ENCODE data around the gene SAMD15. TPM values are rescaled to one million over a fixed set of nuclear protein-coding genes. Genes with fewer than 3 reads are reported as not detected.

SAMD15 gene
- total and polyA plus RNA-seq, 2 experiments from 2014 or later, result 0.61 to 0.76 TPM

DNA sequence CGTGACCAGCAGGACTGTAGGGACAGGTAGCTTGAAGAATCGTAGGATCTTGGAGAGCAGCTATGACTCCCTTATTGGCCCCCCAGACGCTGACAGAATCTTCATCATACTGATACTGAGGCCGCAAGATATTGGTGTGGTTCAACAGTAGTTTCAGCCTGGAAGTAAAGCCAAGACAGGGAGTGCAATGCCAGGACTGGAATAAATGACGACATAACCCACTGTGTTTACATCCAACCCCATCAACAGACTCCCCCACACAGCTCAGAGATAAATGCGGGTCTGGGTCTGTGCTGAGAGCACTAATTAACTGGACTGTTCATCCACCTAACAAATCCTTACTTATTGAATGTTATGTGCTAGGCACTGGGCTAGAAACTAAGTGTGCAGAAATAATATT, 29.5 kb downstream of the SAMD15 start:
- Mint-ChIP-seq H3K27ac (no peak overlapping the region), H3K36me3 (ENCODE audit: low read depth) (no peaks in the 10 kb centered on the region), H3K4me1 (peaks cover 4% of the 10 kb centered on the region; the same call in 2 of the 3 replicates), H3K4me3 (no peak overlapping the region), H3K9me3 (no peaks in the 10 kb centered on the region), H3K27me3 (ENCODE audit: insufficient read depth, low read depth, poor library complexity) (no peaks in the 10 kb centered on the region)
- Histone ChIP-seq H3F3A (replicated peaks; ENCODE audit: low read depth) (no peaks in the 10 kb centered on the region), H2AFZ (peak overlapping the region; percentile 6; the same call in 1 of the 2 replicates), H3K4me3 (no peak overlapping the region), H3K27ac (ENCODE audit: low read depth) (no peak overlapping the region), H3K36me3 (ENCODE audit: insufficient read depth) (no peaks in the 10 kb centered on the region), H3K79me2 (replicated peaks; ENCODE audit: insufficient read depth) (no peaks in the 10 kb centered on the region), H3K4me2 (no peak overlapping the region), H3K27me3 (ENCODE audit: insufficient read depth) (no peaks in the 10 kb centered on the region), H3K4me1 (ENCODE audit: insufficient read depth) (no peaks in the 10 kb centered on the region), H4K20me1 (replicated peaks; ENCODE audit: insufficient read depth) (no peaks in the 10 kb centered on the region), H3K9me2 (ENCODE audit: insufficient read depth) (no peaks in the 10 kb centered on the region)
- DNase-seq (ENCODE audit: low spot score) (no peak), ATAC-seq (no peak)
- no peak for TF ChIP-seq EZH2 (IDR thresholded peaks at IDR 0.05; ENCODE audit: low read depth, unreplicated experiment)
- TF ChIP-seq NANOG (IDR thresholded peaks at IDR 0.05; ENCODE audit: borderline replicate concordance), result no peak
- TF ChIP-seq EZH2phosphoT487 (IDR thresholded peaks at IDR 0.05; ENCODE audit: unreplicated experiment), result no peak
- TF ChIP-seq, protein P1, sequence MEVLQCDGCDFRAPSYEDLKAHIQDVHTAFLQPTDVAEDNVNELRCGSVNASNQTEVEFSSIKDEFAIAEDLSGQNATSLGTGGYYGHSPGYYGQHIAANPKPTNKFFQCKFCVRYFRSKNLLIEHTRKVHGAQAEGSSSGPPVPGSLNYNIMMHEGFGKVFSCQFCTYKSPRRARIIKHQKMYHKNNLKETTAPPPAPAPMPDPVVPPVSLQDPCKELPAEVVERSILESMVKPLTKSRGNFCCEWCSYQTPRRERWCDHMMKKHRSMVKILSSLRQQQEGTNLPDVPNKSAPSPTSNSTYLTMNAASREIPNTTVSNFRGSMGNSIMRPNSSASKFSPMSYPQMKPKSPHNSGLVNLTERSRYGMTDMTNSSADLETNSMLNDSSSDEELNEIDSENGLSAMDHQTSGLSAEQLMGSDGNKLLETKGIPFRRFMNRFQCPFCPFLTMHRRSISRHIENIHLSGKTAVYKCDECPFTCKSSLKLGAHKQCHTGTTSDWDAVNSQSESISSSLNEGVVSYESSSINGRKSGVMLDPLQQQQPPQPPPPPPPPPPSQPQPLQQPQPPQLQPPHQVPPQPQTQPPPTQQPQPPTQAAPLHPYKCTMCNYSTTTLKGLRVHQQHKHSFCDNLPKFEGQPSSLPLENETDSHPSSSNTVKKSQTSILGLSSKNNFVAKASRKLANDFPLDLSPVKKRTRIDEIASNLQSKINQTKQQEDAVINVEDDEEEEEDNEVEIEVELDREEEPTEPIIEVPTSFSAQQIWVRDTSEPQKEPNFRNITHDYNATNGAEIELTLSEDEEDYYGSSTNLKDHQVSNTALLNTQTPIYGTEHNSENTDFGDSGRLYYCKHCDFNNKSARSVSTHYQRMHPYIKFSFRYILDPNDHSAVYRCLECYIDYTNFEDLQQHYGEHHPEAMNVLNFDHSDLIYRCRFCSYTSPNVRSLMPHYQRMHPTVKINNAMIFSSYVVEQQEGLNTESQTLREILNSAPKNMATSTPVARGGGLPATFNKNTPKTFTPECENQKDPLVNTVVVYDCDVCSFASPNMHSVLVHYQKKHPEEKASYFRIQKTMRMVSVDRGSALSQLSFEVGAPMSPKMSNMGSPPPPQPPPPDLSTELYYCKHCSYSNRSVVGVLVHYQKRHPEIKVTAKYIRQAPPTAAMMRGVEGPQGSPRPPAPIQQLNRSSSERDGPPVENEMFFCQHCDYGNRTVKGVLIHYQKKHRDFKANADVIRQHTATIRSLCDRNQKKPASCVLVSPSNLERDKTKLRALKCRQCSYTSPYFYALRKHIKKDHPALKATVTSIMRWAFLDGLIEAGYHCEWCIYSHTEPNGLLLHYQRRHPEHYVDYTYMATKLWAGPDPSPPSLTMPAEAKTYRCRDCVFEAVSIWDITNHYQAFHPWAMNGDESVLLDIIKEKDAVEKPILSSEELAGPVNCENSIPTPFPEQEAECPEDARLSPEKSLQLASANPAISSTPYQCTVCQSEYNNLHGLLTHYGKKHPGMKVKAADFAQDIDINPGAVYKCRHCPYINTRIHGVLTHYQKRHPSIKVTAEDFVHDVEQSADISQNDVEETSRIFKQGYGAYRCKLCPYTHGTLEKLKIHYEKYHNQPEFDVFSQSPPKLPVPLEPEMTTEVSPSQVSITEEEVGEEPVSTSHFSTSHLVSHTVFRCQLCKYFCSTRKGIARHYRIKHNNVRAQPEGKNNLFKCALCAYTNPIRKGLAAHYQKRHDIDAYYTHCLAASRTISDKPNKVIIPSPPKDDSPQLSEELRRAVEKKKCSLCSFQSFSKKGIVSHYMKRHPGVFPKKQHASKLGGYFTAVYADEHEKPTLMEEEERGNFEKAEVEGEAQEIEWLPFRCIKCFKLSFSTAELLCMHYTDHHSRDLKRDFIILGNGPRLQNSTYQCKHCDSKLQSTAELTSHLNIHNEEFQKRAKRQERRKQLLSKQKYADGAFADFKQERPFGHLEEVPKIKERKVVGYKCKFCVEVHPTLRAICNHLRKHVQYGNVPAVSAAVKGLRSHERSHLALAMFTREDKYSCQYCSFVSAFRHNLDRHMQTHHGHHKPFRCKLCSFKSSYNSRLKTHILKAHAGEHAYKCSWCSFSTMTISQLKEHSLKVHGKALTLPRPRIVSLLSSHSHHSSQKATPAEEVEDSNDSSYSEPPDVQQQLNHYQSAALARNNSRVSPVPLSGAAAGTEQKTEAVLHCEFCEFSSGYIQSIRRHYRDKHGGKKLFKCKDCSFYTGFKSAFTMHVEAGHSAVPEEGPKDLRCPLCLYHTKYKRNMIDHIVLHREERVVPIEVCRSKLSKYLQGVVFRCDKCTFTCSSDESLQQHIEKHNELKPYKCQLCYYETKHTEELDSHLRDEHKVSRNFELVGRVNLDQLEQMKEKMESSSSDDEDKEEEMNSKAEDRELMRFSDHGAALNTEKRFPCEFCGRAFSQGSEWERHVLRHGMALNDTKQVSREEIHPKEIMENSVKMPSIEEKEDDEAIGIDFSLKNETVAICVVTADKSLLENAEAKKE (CRISPR knock-in tag; IDR thresholded peaks at IDR 0.05), result no peak
- TF ChIP-seq ZNF331 (CRISPR knock-in tag; IDR thresholded peaks at IDR 0.05; ENCODE audit: low read depth), result no peak
- no peak for TF ChIP-seq JUNB (IDR thresholded peaks at IDR 0.05; ENCODE audit: unreplicated experiment)
- no peak for TF ChIP-seq CREB1 (CRISPR knock-in tag; IDR thresholded peaks at IDR 0.05; ENCODE audit: low read depth)
- TF ChIP-seq, protein P2, sequence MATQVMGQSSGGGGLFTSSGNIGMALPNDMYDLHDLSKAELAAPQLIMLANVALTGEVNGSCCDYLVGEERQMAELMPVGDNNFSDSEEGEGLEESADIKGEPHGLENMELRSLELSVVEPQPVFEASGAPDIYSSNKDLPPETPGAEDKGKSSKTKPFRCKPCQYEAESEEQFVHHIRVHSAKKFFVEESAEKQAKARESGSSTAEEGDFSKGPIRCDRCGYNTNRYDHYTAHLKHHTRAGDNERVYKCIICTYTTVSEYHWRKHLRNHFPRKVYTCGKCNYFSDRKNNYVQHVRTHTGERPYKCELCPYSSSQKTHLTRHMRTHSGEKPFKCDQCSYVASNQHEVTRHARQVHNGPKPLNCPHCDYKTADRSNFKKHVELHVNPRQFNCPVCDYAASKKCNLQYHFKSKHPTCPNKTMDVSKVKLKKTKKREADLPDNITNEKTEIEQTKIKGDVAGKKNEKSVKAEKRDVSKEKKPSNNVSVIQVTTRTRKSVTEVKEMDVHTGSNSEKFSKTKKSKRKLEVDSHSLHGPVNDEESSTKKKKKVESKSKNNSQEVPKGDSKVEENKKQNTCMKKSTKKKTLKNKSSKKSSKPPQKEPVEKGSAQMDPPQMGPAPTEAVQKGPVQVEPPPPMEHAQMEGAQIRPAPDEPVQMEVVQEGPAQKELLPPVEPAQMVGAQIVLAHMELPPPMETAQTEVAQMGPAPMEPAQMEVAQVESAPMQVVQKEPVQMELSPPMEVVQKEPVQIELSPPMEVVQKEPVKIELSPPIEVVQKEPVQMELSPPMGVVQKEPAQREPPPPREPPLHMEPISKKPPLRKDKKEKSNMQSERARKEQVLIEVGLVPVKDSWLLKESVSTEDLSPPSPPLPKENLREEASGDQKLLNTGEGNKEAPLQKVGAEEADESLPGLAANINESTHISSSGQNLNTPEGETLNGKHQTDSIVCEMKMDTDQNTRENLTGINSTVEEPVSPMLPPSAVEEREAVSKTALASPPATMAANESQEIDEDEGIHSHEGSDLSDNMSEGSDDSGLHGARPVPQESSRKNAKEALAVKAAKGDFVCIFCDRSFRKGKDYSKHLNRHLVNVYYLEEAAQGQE (IDR thresholded peaks at IDR 0.05; ENCODE audit: unreplicated experiment), result no peak
- TF ChIP-seq, protein P3, sequence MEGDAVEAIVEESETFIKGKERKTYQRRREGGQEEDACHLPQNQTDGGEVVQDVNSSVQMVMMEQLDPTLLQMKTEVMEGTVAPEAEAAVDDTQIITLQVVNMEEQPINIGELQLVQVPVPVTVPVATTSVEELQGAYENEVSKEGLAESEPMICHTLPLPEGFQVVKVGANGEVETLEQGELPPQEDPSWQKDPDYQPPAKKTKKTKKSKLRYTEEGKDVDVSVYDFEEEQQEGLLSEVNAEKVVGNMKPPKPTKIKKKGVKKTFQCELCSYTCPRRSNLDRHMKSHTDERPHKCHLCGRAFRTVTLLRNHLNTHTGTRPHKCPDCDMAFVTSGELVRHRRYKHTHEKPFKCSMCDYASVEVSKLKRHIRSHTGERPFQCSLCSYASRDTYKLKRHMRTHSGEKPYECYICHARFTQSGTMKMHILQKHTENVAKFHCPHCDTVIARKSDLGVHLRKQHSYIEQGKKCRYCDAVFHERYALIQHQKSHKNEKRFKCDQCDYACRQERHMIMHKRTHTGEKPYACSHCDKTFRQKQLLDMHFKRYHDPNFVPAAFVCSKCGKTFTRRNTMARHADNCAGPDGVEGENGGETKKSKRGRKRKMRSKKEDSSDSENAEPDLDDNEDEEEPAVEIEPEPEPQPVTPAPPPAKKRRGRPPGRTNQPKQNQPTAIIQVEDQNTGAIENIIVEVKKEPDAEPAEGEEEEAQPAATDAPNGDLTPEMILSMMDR (conservative IDR thresholded peaks at IDR 0.05; ENCODE audit: low read depth in 2 of 2), result no peak
- TF ChIP-seq ZNF114 (CRISPR knock-in tag; IDR thresholded peaks at IDR 0.05), result no peak
- TF ChIP-seq, protein P4, sequence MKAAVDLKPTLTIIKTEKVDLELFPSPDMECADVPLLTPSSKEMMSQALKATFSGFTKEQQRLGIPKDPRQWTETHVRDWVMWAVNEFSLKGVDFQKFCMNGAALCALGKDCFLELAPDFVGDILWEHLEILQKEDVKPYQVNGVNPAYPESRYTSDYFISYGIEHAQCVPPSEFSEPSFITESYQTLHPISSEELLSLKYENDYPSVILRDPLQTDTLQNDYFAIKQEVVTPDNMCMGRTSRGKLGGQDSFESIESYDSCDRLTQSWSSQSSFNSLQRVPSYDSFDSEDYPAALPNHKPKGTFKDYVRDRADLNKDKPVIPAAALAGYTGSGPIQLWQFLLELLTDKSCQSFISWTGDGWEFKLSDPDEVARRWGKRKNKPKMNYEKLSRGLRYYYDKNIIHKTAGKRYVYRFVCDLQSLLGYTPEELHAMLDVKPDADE (IDR thresholded peaks at IDR 0.05), result no peak
- no peak for TF ChIP-seq STAT1 (IDR thresholded peaks at IDR 0.05; ENCODE audit: unreplicated experiment)
- no peak for TF ChIP-seq POLR2AphosphoS5 (IDR thresholded peaks at IDR 0.05; ENCODE audit: low read depth)
